Stimulated activated CD8-positive, alpha-beta memory T cell treated with anti-CD3 and anti-CD28 coated beads, Interleukin-4, amount 100 ng/mL, for 48 hours (primary cell): ENCODE results near the gene LTBP2.

ENCODE experiments used
- DNase-seq: peaks from one replicate; pipeline ENCODE4 v3.0.0-alpha.2; 2020

LTBP2 gene

GRCh38 chr14:74522740-74523139 lies 89.3 kb downstream of the LTBP2 start:
- DNase-seq: no peak

GRCh38 chr14:74521756-74522155 lies 90.3 kb downstream of the LTBP2 start:
- no peak for DNase-seq

- no peak for DNase-seq
These were observed 92.5 kb downstream of the LTBP2 start for GRCh38 chr14:74519316-74520074.

GRCh38 chr14:74518221-74518620 lies 93.8 kb downstream of the LTBP2 start:
- DNase-seq: no peak

GRCh38 chr14:74517731-74518130 lies 94.3 kb downstream of the LTBP2 start:
- no peak for DNase-seq

GRCh38 chr14:74516451-74517160 lies 95.4 kb downstream of the LTBP2 start:
- DNase-seq: no peak

GRCh38 chr14:74515891-74516412 lies 96.1 kb downstream of the LTBP2 start:
- no peak for DNase-seq

GRCh38 chr14:74514471-74514941 lies 97.5 kb downstream of the LTBP2 start:
- DNase-seq: no peak

- DNase-seq: no peak
These were observed 99.8 kb downstream of the LTBP2 start for GRCh38 chr14:74511966-74512830.

- no peak for DNase-seq
These were observed 101.1 kb downstream of the LTBP2 start for GRCh38 chr14:74510959-74511409.

- DNase-seq: no peak
These were observed 101.7 kb downstream of the LTBP2 start for GRCh38 chr14:74510223-74510931.

- DNase-seq: no peak
These were observed 102.3 kb downstream of the LTBP2 start for GRCh38 chr14:74509587-74510222.

GRCh38 chr14:74508844-74509428 lies 103.1 kb downstream of the LTBP2 start:
- no peak for DNase-seq

- no peak for DNase-seq
These were observed 103.7 kb downstream of the LTBP2 start for GRCh38 chr14:74508292-74508731.

- DNase-seq: no peak
These were observed 104.2 kb downstream of the LTBP2 start for GRCh38 chr14:74507840-74508239.

- DNase-seq: no peak
These were observed 105.0 kb downstream of the LTBP2 start for GRCh38 chr14:74507085-74507484.

GRCh38 chr14:74506411-74506851 lies 105.6 kb downstream of the LTBP2 start:
- DNase-seq: no peak

- no peak for DNase-seq
These were observed 106.2 kb downstream of the LTBP2 start for GRCh38 chr14:74505831-74506230.

GRCh38 chr14:74504874-74505720 lies 106.9 kb downstream of the LTBP2 start:
- DNase-seq: no peak

GRCh38 chr14:74504412-74504811 lies 107.6 kb downstream of the LTBP2 start:
- no peak for DNase-seq
